ENCODE measurements around the gene ZNF668.

DNA sequence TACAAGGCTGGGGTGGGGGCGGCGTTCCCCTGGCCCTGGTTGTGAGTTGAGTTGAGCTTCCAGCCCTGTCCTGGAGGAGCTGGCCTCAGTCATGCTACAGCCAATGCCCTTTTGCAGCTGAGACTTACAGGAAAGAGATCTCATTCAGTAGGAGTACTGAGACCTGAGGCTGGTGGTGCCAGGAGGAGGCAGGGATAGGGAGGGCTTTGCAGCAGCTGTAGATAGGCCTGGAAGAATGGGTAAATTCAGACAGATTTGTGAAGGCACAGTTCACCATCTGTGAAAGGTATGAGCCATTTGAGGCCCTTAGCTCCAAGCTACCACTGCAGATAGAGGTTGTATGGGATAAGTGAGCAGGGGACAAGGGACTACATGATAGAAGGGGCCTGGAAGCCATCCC is 35.0 kb downstream of the ZNF668 start:
- TF ChIP-seq EP300 (IDR thresholded peaks at IDR 0.05; ENCODE audit: borderline replicate concordance) (no peak), YY1 (IDR thresholded peaks at IDR 0.05; ENCODE audit: low read depth) (no peak), CREB1 (IDR thresholded peaks at IDR 0.05; ENCODE audit: low read depth) (no peak), CEBPB (IDR thresholded peaks at IDR 0.05) (no peak)
- TF ChIP-seq, protein P1, sequence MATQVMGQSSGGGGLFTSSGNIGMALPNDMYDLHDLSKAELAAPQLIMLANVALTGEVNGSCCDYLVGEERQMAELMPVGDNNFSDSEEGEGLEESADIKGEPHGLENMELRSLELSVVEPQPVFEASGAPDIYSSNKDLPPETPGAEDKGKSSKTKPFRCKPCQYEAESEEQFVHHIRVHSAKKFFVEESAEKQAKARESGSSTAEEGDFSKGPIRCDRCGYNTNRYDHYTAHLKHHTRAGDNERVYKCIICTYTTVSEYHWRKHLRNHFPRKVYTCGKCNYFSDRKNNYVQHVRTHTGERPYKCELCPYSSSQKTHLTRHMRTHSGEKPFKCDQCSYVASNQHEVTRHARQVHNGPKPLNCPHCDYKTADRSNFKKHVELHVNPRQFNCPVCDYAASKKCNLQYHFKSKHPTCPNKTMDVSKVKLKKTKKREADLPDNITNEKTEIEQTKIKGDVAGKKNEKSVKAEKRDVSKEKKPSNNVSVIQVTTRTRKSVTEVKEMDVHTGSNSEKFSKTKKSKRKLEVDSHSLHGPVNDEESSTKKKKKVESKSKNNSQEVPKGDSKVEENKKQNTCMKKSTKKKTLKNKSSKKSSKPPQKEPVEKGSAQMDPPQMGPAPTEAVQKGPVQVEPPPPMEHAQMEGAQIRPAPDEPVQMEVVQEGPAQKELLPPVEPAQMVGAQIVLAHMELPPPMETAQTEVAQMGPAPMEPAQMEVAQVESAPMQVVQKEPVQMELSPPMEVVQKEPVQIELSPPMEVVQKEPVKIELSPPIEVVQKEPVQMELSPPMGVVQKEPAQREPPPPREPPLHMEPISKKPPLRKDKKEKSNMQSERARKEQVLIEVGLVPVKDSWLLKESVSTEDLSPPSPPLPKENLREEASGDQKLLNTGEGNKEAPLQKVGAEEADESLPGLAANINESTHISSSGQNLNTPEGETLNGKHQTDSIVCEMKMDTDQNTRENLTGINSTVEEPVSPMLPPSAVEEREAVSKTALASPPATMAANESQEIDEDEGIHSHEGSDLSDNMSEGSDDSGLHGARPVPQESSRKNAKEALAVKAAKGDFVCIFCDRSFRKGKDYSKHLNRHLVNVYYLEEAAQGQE (IDR thresholded peaks at IDR 0.05; ENCODE audit: low read depth) = no peak

All from Ishikawa (cell line).